Keratinocyte (primary cell): ENCODE measurements around the gene GTPBP6.

Experiments used
- EZH2 ChIP-seq: IDR thresholded peaks from one replicate; pipeline ENCODE4 v1.6.1; 2012; ENCODE audit warnings: inconsistent platforms, mild to moderate bottlenecking, low read length, moderate library complexity
- TF ChIP-seq, protein P1 (sequence below), 3 experiments: IDR thresholded peaks in 1 of 3; conservative IDR thresholded peaks in 1 of 3; optimal IDR thresholded peaks in 1 of 3; 2 replicates in 2 of 3; 3 replicates in 1 of 3; pipeline versions ENCODE3 to v1.5.1; 2011; ENCODE audit warnings: low read length in 3 of 3, mild to moderate bottlenecking in 3 of 3, moderate library complexity in 2 of 3, control low read depth in 1 of 3, inconsistent platforms in 1 of 3; ENCODE audit not compliant: insufficient read depth in 2 of 3; ENCODE audit errors: extremely low read depth in 1 of 3

DNA sequence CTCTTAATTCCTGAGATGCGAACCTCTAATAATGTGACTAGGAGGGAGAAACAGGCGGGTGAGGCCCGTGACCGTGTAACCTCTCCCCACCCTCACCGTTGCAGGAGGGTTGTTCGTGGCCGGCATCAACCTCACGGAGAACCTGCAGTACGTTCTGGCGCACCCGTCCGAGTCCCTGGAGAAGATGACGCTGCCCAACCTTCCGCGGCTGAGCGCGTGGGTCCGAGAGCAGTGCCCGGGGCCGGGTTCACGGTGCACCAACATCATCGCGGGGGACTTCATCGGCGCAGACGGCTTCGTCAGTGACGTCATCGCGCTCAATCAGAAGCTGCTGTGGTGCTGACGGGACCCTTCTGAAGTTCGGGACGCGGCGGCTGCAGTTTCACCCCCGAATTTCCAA, 19.6 kb downstream of the GTPBP6 start:
- TF ChIP-seq, protein P1, sequence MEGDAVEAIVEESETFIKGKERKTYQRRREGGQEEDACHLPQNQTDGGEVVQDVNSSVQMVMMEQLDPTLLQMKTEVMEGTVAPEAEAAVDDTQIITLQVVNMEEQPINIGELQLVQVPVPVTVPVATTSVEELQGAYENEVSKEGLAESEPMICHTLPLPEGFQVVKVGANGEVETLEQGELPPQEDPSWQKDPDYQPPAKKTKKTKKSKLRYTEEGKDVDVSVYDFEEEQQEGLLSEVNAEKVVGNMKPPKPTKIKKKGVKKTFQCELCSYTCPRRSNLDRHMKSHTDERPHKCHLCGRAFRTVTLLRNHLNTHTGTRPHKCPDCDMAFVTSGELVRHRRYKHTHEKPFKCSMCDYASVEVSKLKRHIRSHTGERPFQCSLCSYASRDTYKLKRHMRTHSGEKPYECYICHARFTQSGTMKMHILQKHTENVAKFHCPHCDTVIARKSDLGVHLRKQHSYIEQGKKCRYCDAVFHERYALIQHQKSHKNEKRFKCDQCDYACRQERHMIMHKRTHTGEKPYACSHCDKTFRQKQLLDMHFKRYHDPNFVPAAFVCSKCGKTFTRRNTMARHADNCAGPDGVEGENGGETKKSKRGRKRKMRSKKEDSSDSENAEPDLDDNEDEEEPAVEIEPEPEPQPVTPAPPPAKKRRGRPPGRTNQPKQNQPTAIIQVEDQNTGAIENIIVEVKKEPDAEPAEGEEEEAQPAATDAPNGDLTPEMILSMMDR (optimal IDR thresholded peaks at IDR 0.05 in 1 of 3, IDR thresholded peaks at IDR 0.05 in 1 of 3, conservative IDR thresholded peaks at IDR 0.05 in 1 of 3; ENCODE audit: extremely low read depth in 1 of 3, insufficient read depth in 2 of 3, low read length in 3 of 3), result no peak
- no peak for TF ChIP-seq EZH2
